Vagina (tissue), 2 donors: ENCODE measurements around the gene DAB2IP. TPM values are rescaled to one million over a fixed set of nuclear protein-coding genes. Genes with fewer than 3 reads are reported as not detected.

Experiments
- DNase-seq, 2 donors: peaks; one replicate each; pipeline ENCODE4 v3.0.0-alpha.2; 2017; ENCODE audit errors: extremely low spot score in 2 of 2
- H3K27ac ChIP-seq: fragments of 200-600 bp; sonication (generic); one replicate; pipeline ENCODE4 v1.5.1; 2019
- H3K27me3 ChIP-seq: fragments of 200-600 bp; sonication (generic); one replicate; pipeline ENCODE4 v1.5.1; 2019
- H3K36me3 ChIP-seq, 2 donors: fragments of 200-600 bp; sonication (generic); one replicate each; pipeline ENCODE4 v1.5.1; 2017 to 2019
- H3K4me1 ChIP-seq: fragments of 200-600 bp; sonication (generic); one replicate; pipeline ENCODE4 v1.5.1; 2019
- H3K4me3 ChIP-seq, 2 donors: fragments of 200-600 bp; sonication (generic); 1 replicate in 1 of 2; 2 replicates in 1 of 2; pipeline ENCODE4 v1.5.1; 2016 to 2019
- H3K9me3 ChIP-seq: fragments of 200-600 bp; sonication (generic); one replicate; pipeline ENCODE4 v1.5.1; 2019
- POLR2A ChIP-seq, 2 donors: fragments of 450-650 bp; IDR thresholded peaks; one replicate each; pipeline ENCODE4 v1.6.1; 2017; ENCODE audit warnings: antibody characterized with exemption in 2 of 2, mild to moderate bottlenecking in 2 of 2, moderate library complexity in 2 of 2
- POLR2AphosphoS5 ChIP-seq, 2 donors: sonication (generic); formaldehyde crosslinking; IDR thresholded peaks; one replicate each; pipeline ENCODE4 v1.9.0; 2017; ENCODE audit warnings: antibody characterized with exemption in 2 of 2, mild to moderate bottlenecking in 2 of 2, low read depth in 1 of 2; ENCODE audit not compliant: insufficient read depth in 1 of 2
- intact Hi-C: fragments of 100-400 bp; cut with DNase I; formaldehyde crosslinking; loops from one replicate; pipeline ENCODE4 v1.15.1; 2023
- total RNA-seq: library from RNA; depleted of rRNA; stranded (reverse); fragments of >200 nt; gene quantifications from one replicate; pipeline ENCODE4 v1.2.3, GENCODE V29; 2016
- TF ChIP-seq, protein P1 (sequence below), 3 experiments: fragments of 450-650 bp in 2 of 3; fragments of 200-600 bp in 1 of 3; sonication (generic) in 1 of 3; IDR thresholded peaks; one replicate each; pipeline ENCODE4 v1.5.1; 2017 to 2019; ENCODE audit warnings: antibody characterized with exemption in 3 of 3, mild to moderate bottlenecking in 2 of 3, moderate library complexity in 2 of 3

DAB2IP gene
- total RNA-seq, 1 donor from 2014 or later = 38.8 TPM

GRCh38 chr9:121764371-121764730 lies 112.9 kb downstream of the DAB2IP start:
- intact Hi-C loops = no loop called here
- peak overlapping the region; percentile 42 for H3K27ac ChIP-seq
- no peaks in the 10 kb centered on the region for H3K27me3 ChIP-seq
- TF ChIP-seq POLR2A (IDR thresholded peaks at IDR 0.05) = no peak
- TF ChIP-seq, protein P1, sequence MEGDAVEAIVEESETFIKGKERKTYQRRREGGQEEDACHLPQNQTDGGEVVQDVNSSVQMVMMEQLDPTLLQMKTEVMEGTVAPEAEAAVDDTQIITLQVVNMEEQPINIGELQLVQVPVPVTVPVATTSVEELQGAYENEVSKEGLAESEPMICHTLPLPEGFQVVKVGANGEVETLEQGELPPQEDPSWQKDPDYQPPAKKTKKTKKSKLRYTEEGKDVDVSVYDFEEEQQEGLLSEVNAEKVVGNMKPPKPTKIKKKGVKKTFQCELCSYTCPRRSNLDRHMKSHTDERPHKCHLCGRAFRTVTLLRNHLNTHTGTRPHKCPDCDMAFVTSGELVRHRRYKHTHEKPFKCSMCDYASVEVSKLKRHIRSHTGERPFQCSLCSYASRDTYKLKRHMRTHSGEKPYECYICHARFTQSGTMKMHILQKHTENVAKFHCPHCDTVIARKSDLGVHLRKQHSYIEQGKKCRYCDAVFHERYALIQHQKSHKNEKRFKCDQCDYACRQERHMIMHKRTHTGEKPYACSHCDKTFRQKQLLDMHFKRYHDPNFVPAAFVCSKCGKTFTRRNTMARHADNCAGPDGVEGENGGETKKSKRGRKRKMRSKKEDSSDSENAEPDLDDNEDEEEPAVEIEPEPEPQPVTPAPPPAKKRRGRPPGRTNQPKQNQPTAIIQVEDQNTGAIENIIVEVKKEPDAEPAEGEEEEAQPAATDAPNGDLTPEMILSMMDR (IDR thresholded peaks at IDR 0.05) = no peak
- no peak for TF ChIP-seq POLR2AphosphoS5 (IDR thresholded peaks at IDR 0.05; ENCODE audit: insufficient read depth in 1 of 2, low read depth in 1 of 2)
- peaks cover 0 to 74% of the 10 kb centered on the region in 2 donors for H3K36me3 ChIP-seq
- no peak for DNase-seq
- H3K4me3 ChIP-seq = no peak overlapping the region
- peaks cover 21% of the 10 kb centered on the region for H3K4me1 ChIP-seq
- no peaks in the 10 kb centered on the region for H3K9me3 ChIP-seq

DNA sequence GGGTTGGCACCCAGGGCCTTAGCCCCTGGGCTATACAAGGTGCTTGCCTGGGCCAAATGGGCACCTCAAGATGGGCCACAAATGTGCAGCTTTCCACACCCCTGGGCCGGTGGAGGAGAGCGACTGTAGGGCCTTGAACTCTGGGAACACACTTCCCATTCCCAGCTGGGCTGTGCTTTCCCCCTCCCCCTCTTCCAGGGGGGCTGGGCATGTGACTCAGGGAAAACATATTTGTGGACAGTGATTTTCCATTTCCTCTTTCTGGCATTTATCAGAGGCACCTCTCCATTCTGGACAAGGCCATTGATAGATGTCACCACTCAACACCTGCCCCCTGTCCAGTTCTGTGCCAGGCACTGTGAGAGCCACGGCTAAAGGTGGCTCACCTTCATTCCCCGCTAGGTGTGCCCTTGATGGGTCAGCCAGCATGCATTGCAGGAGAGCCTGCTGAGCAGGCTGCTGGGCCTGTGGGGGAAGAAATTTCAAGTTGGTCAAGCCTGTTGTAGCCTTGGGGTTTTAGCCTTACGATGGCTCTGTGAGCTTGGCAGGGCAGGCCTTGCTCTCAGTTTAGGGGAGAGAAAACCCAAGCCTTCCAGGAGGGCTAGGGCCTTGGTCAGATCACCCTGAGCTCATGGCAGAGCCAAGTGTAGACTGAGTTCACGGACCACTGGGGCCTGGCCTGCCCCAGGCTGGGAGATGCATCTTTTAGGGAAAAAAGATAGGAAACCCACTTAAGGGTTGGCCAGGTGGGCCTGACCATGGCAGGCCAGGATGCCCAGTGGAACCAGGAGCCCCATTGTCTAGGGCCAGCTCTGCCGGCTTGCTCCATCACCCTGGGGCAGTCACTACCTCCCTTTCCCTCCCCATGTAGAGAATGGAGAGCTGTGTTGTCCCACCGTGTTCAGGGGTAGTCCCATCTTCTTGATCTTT lies 113.9 kb downstream of the DAB2IP start:
- H3K9me3 ChIP-seq = no peaks in the 10 kb centered on the region
- peaks cover 0 to 74% of the 10 kb centered on the region in 2 donors for H3K36me3 ChIP-seq
- peak overlapping the region; percentile 42 for H3K27ac ChIP-seq
- TF ChIP-seq POLR2AphosphoS5 (IDR thresholded peaks at IDR 0.05; ENCODE audit: insufficient read depth in 1 of 2, low read depth in 1 of 2) = peak in 1 of 2 donors; percentile 44
- no peak for TF ChIP-seq POLR2A (IDR thresholded peaks at IDR 0.05)
- TF ChIP-seq, protein P1 (IDR thresholded peaks at IDR 0.05) = no peak
- H3K4me1 ChIP-seq = peaks cover 21% of the 10 kb centered on the region
- DNase-seq = no peak
- H3K27me3 ChIP-seq = no peaks in the 10 kb centered on the region
- intact Hi-C loops = no loop called here
- no peak overlapping the region for H3K4me3 ChIP-seq

GRCh38 chr9:121766081-121766683 lies 114.7 kb downstream of the DAB2IP start:
- intact Hi-C loops = no loop called here
- TF ChIP-seq, protein P1 (IDR thresholded peaks at IDR 0.05) = no peak
- TF ChIP-seq POLR2AphosphoS5 (IDR thresholded peaks at IDR 0.05; ENCODE audit: insufficient read depth in 1 of 2, low read depth in 1 of 2) = peak in 1 of 2 donors; percentile 11
- no peak overlapping the region for H3K4me3 ChIP-seq
- no peaks in the 10 kb centered on the region for H3K27me3 ChIP-seq
- peaks cover 0 to 70% of the 10 kb centered on the region in 2 donors for H3K36me3 ChIP-seq
- peaks cover 21% of the 10 kb centered on the region for H3K4me1 ChIP-seq
- no peaks in the 10 kb centered on the region for H3K9me3 ChIP-seq
- DNase-seq = no peak
- peak overlapping the region; percentile 42 for H3K27ac ChIP-seq

- H3K4me3 ChIP-seq = no peak overlapping the region
These were observed 115.8 kb downstream of the DAB2IP start for GRCh38 chr9:121767171-121767769.

More at GRCh38 chr9:121767171-121767769, 115.8 kb downstream of the DAB2IP start:
- Histone ChIP-seq H3K27me3 (no peaks in the 10 kb centered on the region), H3K27ac (no peak overlapping the region), H3K9me3 (no peaks in the 10 kb centered on the region), H3K4me1 (peaks cover 21% of the 10 kb centered on the region), H3K36me3 (peaks cover 0 to 62% of the 10 kb centered on the region in 2 donors)
- DNase-seq = no peak
- TF ChIP-seq POLR2AphosphoS5 (IDR thresholded peaks at IDR 0.05; ENCODE audit: insufficient read depth in 1 of 2, low read depth in 1 of 2) = no peak
- TF ChIP-seq POLR2A (IDR thresholded peaks at IDR 0.05) = no peak
- TF ChIP-seq, protein P1 (IDR thresholded peaks at IDR 0.05) = no peak
- intact Hi-C loops = no loop called here
